Occipital lobe (tissue), 2 donors: Measurements from ENCODE around the gene PDZD4. TPM values are rescaled to one million over a fixed set of nuclear protein-coding genes. Genes with fewer than 3 reads are reported as not detected.

Source experiments
- DNase-seq: peaks from one replicate; lab custom pipeline; 2025; lab: John Stamatoyannopoulos, UW
- total RNA-seq: library from RNA; depleted of rRNA; stranded (reverse); fragments of >200 nt; gene quantifications from one replicate; pipeline ENCODE4 v1.2.3, GENCODE V29; 2014

PDZD4 gene
- total RNA-seq, 1 donor from 2014 or later: 148 TPM

DNA sequence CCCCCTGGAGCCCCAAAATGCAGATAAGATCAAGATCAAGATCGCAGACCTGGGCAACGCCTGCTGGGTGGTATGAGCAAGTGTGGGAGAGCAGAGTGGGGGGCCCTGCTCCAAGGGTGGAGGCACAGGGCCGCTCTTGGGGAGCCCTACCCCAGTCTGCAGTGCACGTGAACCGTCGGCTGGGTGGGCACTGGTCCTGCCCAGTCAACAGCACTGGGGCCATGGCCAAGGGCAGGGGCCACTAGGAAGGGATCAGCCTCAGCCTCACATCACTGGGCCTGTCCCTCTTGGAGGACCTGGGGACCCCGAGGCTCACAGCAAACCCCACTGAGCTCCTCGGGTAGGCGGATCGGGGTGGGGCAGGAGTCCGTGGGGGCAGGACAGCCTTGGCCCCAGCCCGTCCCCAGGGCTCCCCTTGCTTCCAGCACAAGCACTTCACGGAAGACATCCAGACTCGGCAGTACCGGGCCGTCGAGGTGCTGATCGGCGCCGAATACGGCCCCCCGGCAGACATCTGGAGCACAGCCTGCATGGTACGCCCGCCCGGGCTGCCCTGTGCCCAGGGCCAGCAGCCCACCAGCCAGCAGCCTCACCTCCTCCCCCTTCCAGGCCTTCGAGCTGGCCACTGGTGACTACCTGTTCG lies 45.9 kb downstream of the PDZD4 start:
- DNase-seq: no peak

DNA sequence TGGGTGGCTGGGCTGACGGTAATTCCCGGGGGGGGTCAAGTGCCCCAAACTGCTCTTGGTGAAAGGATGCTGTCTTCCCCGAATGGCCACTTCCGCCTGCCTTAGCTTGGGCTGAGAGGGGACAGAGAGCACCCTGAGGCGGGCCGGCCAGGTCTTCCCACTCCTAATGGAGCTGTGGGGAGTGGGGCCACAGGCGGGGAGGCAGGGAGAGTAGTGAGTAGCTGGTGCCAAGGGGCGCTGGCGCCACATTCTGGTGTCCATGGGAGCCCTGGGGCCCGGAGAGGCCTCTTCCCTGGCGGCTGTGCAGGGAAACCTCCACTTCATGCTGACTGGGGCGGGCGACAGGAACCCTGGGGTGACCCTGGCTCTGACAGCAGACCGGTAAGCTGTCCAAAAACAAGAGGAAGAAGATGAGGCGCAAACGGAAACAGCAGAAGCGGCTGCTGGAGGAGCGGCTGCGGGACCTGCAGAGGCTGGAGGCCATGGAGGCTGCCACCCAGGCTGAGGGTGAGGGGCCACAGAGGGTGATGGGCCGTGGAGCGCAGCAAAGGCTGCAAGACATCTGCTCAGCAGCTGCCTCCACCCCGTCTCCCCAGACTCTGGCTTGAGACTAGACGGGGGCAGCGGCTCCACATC lies 46.8 kb downstream of the PDZD4 start:
- no peak for DNase-seq

DNA sequence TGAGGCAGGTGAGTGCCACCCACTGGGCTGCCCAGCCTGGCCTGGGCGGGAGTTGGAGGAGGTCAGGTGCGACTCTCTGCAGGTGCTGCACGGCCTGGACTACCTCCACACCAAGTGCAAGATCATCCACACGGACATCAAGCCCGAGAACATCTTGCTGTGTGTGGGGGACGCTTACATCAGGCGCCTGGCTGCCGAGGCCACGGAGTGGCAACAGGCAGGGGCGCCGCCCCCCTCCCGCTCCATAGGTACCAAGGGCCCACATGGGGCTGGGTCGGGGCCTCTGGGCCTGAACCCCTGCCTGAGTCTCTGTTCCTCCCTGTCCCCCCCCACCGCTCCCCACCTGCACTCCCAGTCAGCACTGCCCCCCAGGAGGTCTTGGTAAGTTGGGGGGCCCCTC lies 47.5 kb downstream of the PDZD4 start:
- no peak for DNase-seq

GRCh38 chrX:153782313-153782712 lies 48.0 kb downstream of the PDZD4 start:
- no peak for DNase-seq

DNA sequence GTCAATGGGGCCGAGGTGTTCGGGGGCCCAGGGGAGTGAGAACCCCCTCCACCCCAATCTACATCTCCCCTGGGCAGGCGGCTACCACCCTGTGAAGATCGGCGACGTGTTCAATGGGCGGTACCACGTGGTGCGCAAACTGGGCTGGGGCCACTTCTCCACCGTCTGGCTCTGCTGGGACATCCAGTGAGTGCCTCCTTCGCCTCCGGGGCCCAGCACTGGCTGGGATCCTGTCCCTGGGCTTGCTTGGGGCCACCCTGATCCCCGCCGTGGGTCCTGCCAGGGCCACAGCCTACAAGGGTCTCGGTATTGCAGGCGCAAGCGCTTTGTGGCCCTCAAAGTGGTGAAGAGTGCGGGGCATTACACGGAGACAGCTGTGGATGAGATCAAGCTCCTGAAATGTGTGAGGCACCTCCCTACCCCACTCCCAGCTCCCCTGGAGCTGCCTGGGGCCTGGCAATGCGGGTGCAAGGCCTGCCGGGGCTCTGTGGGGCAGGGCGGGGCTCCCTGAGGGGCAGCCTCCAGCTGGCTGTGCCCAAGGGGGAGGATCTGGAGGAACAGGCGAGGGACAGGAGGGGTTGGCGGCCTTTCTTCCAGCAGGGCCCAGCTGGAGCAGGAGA lies 48.8 kb downstream of the PDZD4 start:
- DNase-seq: no peak

- no peak for DNase-seq
These were observed 49.5 kb downstream of the PDZD4 start, which contains the start of gene SRPK3 for GRCh38 chrX:153780678-153781427. Gene SRPK3 (plus strand): TSS chrX:153781041. CDS start chrX:153781087, 46 bp downstream.

- DNase-seq: no peak
These were observed 50.3 kb downstream of the PDZD4 start for GRCh38 chrX:153779891-153780677.

DNA sequence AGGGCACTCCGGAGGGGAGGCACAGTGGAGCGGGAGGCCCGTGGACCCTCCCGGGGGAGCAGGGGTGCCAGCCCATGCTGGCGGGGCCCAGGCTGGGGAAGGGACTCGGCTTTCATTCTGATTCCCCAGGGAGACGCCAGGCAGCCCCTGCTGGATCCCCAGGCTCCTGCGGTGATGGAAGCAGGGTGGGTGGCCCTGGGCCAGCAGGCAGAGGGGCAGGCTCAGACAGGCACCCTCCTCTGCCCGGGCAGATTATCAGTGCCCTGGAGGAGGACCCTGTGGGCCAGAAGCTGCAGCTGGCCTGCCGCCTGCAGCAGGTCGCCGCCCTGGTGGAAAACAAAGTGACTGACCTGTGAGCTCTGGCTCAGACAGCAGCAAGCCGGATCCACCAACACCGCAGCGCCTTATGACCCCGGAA lies 51.7 kb downstream of the PDZD4 start:
- no peak for DNase-seq

GRCh38 chrX:153778181-153778580 lies 52.2 kb downstream of the PDZD4 start:
- no peak for DNase-seq

GRCh38 chrX:153777261-153778090 lies 52.9 kb downstream of the PDZD4 start:
- no peak for DNase-seq

DNA sequence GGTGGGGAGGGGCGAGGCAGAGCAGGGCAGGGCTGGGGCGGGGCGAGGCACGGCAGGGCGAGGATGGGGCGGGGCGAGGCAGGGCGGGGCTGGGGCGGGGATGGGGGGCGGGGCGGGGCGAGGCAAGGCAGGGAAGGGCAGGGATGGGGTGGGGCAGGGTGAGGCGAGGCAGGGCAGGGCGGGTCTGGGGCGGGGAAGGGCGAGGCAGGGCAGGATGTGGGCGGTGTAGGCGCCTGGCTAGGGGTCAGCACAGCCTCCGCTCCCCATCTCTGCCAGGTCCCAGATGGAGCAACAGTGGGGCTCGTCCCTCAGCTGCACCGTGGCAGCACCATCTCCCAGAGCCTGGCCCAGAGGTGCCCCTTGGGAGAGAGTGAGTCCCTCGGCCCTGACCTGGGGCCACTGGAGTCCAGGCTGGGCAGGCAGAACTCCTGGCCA lies 53.7 kb downstream of the PDZD4 start:
- DNase-seq: no peak

DNA sequence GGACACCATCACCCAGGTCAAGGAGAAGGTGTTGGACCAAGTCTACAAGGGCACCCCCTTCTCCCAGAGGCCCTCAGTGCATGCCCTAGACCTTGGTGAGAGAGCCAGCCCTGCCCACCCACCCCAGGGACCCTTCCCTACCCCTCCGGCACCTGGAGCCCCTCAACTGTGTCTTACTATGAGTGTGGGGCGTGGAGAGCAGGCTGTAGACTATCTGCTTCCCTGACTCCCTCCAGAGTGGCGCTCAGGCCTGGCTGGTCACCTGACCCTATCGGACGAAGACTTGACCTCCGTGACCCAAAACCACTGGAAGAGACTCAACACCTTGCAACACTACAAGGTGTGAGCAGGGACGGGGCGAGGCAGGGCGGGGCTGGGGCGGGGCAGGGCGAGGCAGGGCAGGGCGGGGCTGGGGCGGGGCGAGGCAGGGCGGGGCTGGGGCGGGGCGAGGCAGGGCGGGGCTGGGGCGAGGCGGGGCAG lies 54.2 kb downstream of the PDZD4 start:
- DNase-seq: no peak

GRCh38 chrX:153775293-153776119 lies 54.8 kb downstream of the PDZD4 start:
- DNase-seq: no peak

- no peak for DNase-seq
These were observed 55.6 kb downstream of the PDZD4 start for GRCh38 chrX:153774576-153775292.

GRCh38 chrX:153773741-153774575 lies 56.4 kb downstream of the PDZD4 start:
- no peak for DNase-seq

GRCh38 chrX:153773218-153773611 lies 57.1 kb downstream of the PDZD4 start:
- no peak for DNase-seq

GRCh38 chrX:153772316-153773217 lies 57.8 kb downstream of the PDZD4 start:
- DNase-seq: no peak
